Heart left ventricle (tissue), 16 donors: ENCODE data around the gene ZSWIM4. TPM values are rescaled to one million over a fixed set of nuclear protein-coding genes. Genes with fewer than 3 reads are reported as not detected.

Experiments used
- ATAC-seq, 4 donors: fragments of 200-7000 bp; cut with Tn5 transposase; one replicate each; pipeline ENCODE4 v1.9.1; 2020 to 2022; ENCODE audit warnings: moderate library complexity in 4 of 4, mild to moderate bottlenecking in 3 of 4, moderate number of reproducible peaks in 1 of 4
- DNase-seq, 5 donors: peaks; one replicate each; pipeline ENCODE4 v3.0.0-alpha.2; 2020
- H3K27ac ChIP-seq, 12 donors: fragments of 200-600 bp; sonication (generic) in 4 of 12; one replicate each; pipeline versions ENCODE4 v1.5.0 to v1.8.0; 2016 to 2022; ENCODE audit warnings: mild to moderate bottlenecking in 2 of 12
- H3K27me3 ChIP-seq, 9 donors: fragments of 200-600 bp; sonication (generic) in 2 of 9; one replicate each; pipeline versions ENCODE4 v1.5.1 to v1.8.0; 2016 to 2022; ENCODE audit warnings: mild to moderate bottlenecking in 3 of 9
- H3K36me3 ChIP-seq, 9 donors: fragments of 200-600 bp; sonication (generic) in 2 of 9; one replicate each; pipeline versions ENCODE4 v1.5.0 to v1.8.0; 2018 to 2022; ENCODE audit warnings: mild to moderate bottlenecking in 2 of 9
- H3K4me1 ChIP-seq, 12 donors: fragments of 200-600 bp; sonication (generic) in 4 of 12; one replicate each; pipeline versions ENCODE4 v1.5.0 to v1.8.0; 2016 to 2022; ENCODE audit warnings: mild to moderate bottlenecking in 3 of 12
- H3K4me3 ChIP-seq, 12 donors: fragments of 200-600 bp; sonication (generic) in 4 of 12; one replicate each; pipeline versions ENCODE4 v1.5.0 to v1.8.0; 2017 to 2022; ENCODE audit warnings: mild to moderate bottlenecking in 9 of 12, moderate library complexity in 4 of 12
- H3K9me3 ChIP-seq, 12 donors: fragments of 200-600 bp; sonication (generic) in 4 of 12; one replicate each; pipeline versions ENCODE4 v1.5.0 to v1.8.0; 2016 to 2022; ENCODE audit warnings: mild to moderate bottlenecking in 1 of 12
- POLR2A ChIP-seq, 2 donors: fragments of 450-650 bp; IDR thresholded peaks; one replicate each; pipeline ENCODE4 v1.6.1; 2017; ENCODE audit warnings: antibody characterized with exemption in 2 of 2, mild to moderate bottlenecking in 2 of 2, moderate library complexity in 2 of 2
- WGBS, 4 donors: extraction: QIAGEN DNeasy Blood & Tissue Kit in 2 of 4; methylation state at CpG; one replicate each; pipeline versions ENCODE4 v1.1.5 to v1.1.7; 2013 to 2018; 5-methylcytosine and 5-hydroxymethylcytosine counted together
- intact Hi-C, 10 donors: fragments of 100-400 bp; cut with DNase I; formaldehyde crosslinking; loops; one replicate each; pipeline versions ENCODE4 v1.11.1 to v1.14.2; 2022
- polyA plus RNA-seq, 2 donors: library from polyadenylated mRNA; stranded (reverse); fragments of 200-250 nt; gene quantifications; one replicate each; pipeline ENCODE4 v1.2.3, GENCODE V29; 2013
- total RNA-seq, 9 donors: library from RNA; depleted of rRNA in 2 of 9; stranded (reverse); fragments of >200 nt in 2 of 9; fragmentation: NEBNext Ultra II Directional in 3 of 9; extraction: Animal tissue kit (Norgen Biotek cat#: 25700) in 3 of 9; gene quantifications; one replicate each; pipeline versions ENCODE4 v1.1.0 to v1.2.4, GENCODE V29; 2016 to 2023
- TF ChIP-seq, protein P1 (sequence below), 12 donors: fragments of 200-600 bp; sonication (generic) in 4 of 12; IDR thresholded peaks; one replicate each; pipeline versions ENCODE4 v1.5.0 to v1.8.0; 2018 to 2022; ENCODE audit warnings: antibody characterized with exemption in 12 of 12, mild to moderate bottlenecking in 5 of 12
- donor health status: ischemic (EF 13 %, LVEDD 7.1; RV severe dilation, severe dysfunction).
- donor health status: healthy with polysubstance abuse.
- donor health status: DM: no; HTN: yes; CAD: no.
- donor health status: DM: no; HTN: no; CAD: no.
- donor health status: ischemic (EF 25% LVEDD 6.9; RV normal size, moderate dysfunction).
- donor health status: ischemic (EF 25% LVEDD 5.7; RV mildly dilated, moderate dysfunction).
- donor health status: healthy.
- donor health status: DM: yes; HTN: yes; CAD: no.
- donor health status: ischemic (EF 35%, LVEDD 5.7; RV mildly dilated, moderate dysfunction).
- donor health status: nonischemic (EF 11% LVEDD 7.7; RV severe dilation, severe dysfunction).
- donor health status: DM: yes; HTN: yes; CAD: no.
- donor health status: PGD.
- donor health status: ischemic (EF 29% LVEDD 5.4; RV normal size, mild dysfunction).
- donor health status: nonischemic (EF 23%, LVEDD 6.1; RV moderate dilation, normal function).

Gene ZSWIM4
- total and polyA plus RNA-seq, 11 donors = 1.3 to 10.9 (median 3.3) TPM

DNA sequence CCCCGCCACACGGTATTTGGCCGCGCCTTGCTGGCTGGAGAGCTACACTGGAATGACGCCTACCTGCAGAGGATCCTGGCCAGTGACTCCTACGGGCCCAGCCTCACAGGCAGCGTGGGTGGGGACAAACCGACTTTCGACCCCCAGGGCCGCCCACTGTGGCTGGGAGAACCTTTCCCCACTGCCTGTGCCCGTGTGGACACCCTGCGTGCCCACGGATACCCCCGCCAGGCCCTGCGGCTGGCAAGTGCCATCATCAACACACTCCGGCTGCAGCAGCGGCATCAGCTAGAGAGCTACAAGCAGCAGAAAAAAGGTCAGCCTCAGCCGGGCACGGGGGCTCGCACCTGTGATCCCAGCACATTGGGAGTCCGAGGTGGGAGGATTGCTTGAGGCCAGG lies 19.3 kb downstream of the ZSWIM4 start:
- H3K27ac ChIP-seq = no peak overlapping the region
- H3K9me3 ChIP-seq = no peaks in the 10 kb centered on the region
- intact Hi-C loops = no loop called here
- peaks cover 0 to 49% (median 23%) of the 10 kb centered on the region in 9 donors for H3K36me3 ChIP-seq
- ATAC-seq (no peak), DNase-seq (no peak)
- no peaks in the 10 kb centered on the region for H3K27me3 ChIP-seq
- H3K4me1 ChIP-seq = peaks cover 0 to 6% (median 0%) of the 10 kb centered on the region in 12 donors
- H3K4me3 ChIP-seq = no peak overlapping the region
- TF ChIP-seq, protein P1, sequence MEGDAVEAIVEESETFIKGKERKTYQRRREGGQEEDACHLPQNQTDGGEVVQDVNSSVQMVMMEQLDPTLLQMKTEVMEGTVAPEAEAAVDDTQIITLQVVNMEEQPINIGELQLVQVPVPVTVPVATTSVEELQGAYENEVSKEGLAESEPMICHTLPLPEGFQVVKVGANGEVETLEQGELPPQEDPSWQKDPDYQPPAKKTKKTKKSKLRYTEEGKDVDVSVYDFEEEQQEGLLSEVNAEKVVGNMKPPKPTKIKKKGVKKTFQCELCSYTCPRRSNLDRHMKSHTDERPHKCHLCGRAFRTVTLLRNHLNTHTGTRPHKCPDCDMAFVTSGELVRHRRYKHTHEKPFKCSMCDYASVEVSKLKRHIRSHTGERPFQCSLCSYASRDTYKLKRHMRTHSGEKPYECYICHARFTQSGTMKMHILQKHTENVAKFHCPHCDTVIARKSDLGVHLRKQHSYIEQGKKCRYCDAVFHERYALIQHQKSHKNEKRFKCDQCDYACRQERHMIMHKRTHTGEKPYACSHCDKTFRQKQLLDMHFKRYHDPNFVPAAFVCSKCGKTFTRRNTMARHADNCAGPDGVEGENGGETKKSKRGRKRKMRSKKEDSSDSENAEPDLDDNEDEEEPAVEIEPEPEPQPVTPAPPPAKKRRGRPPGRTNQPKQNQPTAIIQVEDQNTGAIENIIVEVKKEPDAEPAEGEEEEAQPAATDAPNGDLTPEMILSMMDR (IDR thresholded peaks at IDR 0.05) = no peak
- TF ChIP-seq POLR2A (IDR thresholded peaks at IDR 0.05) = no peak
- WGBS, 4 donors = 92 to 97% (median 94%) methylated on average over 13 to 21 of the region's 21 CpGs

DNA sequence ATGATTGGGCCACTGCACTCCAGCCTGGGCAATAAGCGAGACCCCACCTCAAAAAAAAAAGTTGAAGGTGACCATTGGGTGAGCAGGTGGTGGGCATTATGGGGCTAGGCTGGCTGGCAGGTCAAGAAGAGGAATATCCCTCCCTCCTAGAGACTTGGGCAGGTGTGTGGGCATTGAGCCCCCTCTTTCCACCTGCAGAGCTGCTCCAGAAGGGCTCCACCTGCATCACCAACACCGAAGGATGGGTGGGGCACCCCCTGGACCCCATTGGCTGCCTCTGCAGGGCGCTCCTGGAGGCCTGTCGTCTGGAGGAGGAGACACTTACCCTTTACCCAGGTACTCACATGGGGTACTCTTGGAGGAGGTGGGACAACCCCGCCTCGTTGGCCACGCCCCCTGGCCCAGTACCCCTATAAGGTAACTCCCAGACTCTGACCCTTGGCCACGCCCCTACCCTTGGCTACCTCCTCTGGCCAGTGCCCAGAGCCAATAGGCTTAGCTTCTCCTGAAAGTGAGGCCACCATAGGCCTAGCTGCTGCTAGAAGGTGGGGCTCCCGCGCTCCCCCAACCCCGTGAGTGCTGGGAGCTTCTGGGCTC lies 21.9 kb downstream of the ZSWIM4 start:
- TF ChIP-seq, protein P1 (IDR thresholded peaks at IDR 0.05) = no peak
- TF ChIP-seq POLR2A (IDR thresholded peaks at IDR 0.05) = no peak
- DNase-seq = peak in 2 of 5 donors; percentile 21 to 41
- intact Hi-C loops = no loop called here
- Histone ChIP-seq H3K27ac (no peak overlapping the region), H3K36me3 (peaks cover 0 to 42% (median 14%) of the 10 kb centered on the region in 9 donors), H3K27me3 (no peaks in the 10 kb centered on the region), H3K4me3 (peak overlapping the region in 1 of 12 donors; percentile 12), H3K9me3 (no peaks in the 10 kb centered on the region), H3K4me1 (peaks cover 0 to 8% (median 0%) of the 10 kb centered on the region in 12 donors)
- ATAC-seq = peak in 3 of 4 donors; percentile 12 to 50 (median 42)
- WGBS, 4 donors = 56 to 83% (median 69%) methylated on average over 3 to 11 of the region's 11 CpGs

DNA sequence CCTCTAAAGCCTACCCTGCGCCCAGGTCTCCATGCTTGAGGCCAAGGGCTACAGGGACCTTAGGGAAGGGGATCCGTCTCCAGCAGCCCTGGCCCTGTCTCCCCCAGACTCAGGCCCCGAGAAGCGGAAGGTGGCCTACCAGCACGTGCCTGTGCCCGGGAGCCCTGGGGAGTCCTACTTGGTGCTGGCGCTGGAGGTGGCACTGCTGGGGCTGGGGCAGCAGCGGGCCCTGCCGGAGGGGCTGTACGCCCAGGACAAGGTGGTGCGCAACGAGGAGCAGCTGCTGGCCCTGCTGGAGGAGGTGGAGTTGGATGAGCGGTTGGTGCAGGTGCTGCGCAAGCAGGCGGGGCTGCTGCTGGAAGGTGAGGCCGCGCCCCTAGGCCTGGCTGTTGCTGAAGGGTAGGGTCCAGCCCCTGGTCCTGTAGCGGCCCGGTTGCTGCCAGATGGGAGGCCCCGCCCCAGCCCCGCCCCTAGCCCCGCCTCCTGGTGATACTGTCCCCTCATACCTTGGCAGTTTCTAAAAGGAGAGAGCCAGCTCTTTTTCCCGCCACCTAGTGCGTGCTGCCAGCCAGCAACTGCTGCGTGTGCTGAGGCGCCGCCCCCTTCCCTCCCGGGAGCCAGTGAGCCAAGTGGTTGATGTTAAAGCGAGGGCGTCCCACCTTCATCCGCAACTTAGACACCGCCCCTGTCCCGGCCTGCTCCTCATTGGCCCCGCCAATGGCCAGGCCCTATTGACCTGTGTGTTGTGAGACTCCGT lies 22.6 kb downstream of the ZSWIM4 start:
- no peaks in the 10 kb centered on the region for H3K9me3 ChIP-seq
- 40 to 68% (median 56%) methylated on average over 13 to 35 of the region's 35 CpGs for WGBS, 4 donors
- H3K27me3 ChIP-seq = no peaks in the 10 kb centered on the region
- H3K4me3 ChIP-seq = peak overlapping the region in 5 of 12 donors; percentile 8 to 29 (median 12)
- DNase-seq (peak in 3 of 5 donors; percentile 39 to 56 (median 55)), ATAC-seq (peak in 3 of 4 donors; percentile 16 to 68 (median 40))
- intact Hi-C loops = no loop called here
- peaks cover 0 to 11% (median 2%) of the 10 kb centered on the region in 12 donors for H3K4me1 ChIP-seq
- peaks cover 0 to 37% (median 11%) of the 10 kb centered on the region in 9 donors for H3K36me3 ChIP-seq
- no peak overlapping the region for H3K27ac ChIP-seq
- TF ChIP-seq, protein P1 (IDR thresholded peaks at IDR 0.05) = no peak
- TF ChIP-seq POLR2A (IDR thresholded peaks at IDR 0.05) = no peak

DNA sequence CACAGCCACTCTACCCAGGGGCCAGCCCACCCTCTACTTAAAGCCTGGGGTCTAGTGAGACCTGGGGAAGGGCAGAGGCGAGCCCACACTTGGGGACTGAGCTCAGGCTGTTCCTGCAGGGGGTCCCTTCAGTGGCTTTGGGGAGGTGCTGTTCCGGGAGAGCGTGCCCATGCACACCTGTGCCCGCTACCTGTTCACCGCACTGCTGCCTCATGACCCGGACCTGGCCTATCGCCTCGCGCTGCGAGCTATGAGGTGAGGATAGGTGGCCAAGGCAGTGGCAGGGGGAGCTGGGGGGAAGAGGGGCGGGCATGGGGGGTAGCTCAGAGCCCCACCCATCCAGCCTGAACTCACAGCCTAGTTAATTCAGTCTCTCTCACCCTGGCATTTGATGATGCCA lies 24.0 kb downstream of the ZSWIM4 start:
- ATAC-seq = no peak
- no peak overlapping the region for H3K27ac ChIP-seq
- H3K27me3 ChIP-seq = no peaks in the 10 kb centered on the region
- peaks cover 0 to 38% (median 7%) of the 10 kb centered on the region in 9 donors for H3K36me3 ChIP-seq
- TF ChIP-seq, protein P1 (IDR thresholded peaks at IDR 0.05) = no peak
- no peak for TF ChIP-seq POLR2A (IDR thresholded peaks at IDR 0.05)
- no peak for DNase-seq
- no peaks in the 10 kb centered on the region for H3K9me3 ChIP-seq
- 96 to 98% (median 98%) methylated on average over 11 of the region's 11 CpGs for WGBS, 4 donors
- no peak overlapping the region for H3K4me3 ChIP-seq
- H3K4me1 ChIP-seq = peaks cover 0 to 19% (median 5%) of the 10 kb centered on the region in 12 donors
- intact Hi-C loops = no loop called here
